Activated CD4-positive, CD25-positive, alpha-beta regulatory T cell treated with anti-CD3 and anti-CD28 coated beads, Interleukin-2, amount 50 U/mL, for 24 hours (primary cell): ENCODE measurements around the gene SGCE.

Experiments
- ATAC-seq, 2 donors: fragments of 150-1000 bp; cut with Tn5 transposase; one replicate each; pipeline ENCODE4 v1.10.0; 2021; ENCODE audit warnings: mild to moderate bottlenecking in 1 of 2, moderate library complexity in 1 of 2

Gene SGCE

DNA sequence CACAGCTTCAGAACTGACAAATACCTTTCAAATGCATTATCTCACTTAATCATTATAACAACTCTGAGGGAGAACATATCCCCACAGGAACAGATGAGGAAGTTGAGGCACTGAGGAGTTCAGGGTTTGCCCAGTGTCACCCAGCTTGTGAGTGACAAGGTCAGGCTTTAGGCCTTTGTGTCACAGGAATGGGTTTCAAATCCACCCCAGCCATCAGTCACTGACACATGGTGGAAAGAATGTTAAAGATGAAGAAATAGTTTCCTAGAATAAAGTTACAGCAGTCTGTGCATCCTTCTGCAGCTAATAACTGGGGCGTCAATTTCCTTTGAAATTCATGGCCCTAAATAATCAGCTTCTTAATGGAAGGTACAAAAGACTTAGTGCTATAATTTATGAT is 37.8 kb downstream of the SGCE start:
- no peak for ATAC-seq

DNA sequence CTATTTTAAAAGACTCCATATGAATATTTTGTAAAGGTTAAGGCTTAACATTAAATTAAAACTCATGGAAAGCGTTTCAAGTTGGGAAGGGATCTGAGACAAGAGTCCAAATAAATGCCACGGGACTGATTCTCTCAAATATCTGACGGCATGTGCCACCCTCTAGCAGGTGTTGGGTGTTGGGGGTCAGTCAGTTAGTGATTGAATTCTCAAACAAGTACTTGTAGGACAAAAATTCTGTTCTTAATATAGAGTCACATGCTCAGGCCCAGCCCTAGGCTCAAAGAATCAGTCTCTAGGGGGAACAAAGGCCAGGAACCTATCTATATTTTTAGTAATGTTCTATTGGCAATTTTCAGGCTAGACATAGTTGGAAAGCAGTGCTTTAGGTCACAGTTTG is 39.1 kb downstream of the SGCE start:
- ATAC-seq: no peak

- no peak for ATAC-seq
These were observed 40.3 kb downstream of the SGCE start for GRCh38 chr7:94615666-94616065.

DNA sequence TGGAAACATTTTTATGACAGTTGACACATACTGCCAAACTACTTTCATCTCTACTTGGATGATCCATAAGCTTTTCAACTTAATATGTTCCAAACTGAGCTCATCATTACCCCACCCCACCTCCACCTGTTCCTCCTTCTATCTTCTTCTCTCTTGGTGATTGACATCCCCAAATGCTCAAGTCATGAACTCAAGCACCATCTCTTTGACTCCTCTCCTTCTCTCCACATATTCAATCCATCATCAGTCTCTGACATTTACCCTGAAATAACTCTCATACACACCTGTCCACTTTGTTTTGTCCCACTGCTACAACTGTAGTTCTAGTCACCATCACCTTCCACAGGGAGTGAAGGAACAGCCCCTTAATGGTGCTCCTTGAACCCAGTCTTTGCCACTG is 43.3 kb downstream of the SGCE start:
- no peak for ATAC-seq

- no peak for ATAC-seq
These were observed 43.7 kb downstream of the SGCE start for GRCh38 chr7:94612253-94612652.

- no peak for ATAC-seq
These were observed 46.4 kb downstream of the SGCE start for GRCh38 chr7:94609561-94609960.

- ATAC-seq: no peak
These were observed 50.9 kb downstream of the SGCE start for GRCh38 chr7:94605031-94605430.

DNA sequence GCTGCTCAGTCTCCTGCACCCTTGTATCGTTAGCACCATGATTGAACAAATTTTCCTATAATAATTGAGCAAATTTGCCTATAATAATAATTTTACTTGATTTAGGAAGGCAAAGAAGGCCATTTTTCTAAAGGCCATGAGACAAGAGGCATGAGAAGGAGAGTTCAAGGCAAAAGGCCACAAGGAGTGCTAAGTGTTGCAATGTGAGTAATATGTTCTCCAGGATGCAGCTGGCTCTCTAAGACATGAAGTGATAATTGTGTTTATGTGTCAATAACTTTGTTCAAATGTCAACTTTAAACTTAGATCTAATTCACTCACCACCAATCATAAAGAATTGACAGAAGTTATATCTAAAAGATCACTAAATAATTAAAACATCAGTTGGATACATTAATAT is 53.8 kb downstream of the SGCE start:
- ATAC-seq: no peak

DNA sequence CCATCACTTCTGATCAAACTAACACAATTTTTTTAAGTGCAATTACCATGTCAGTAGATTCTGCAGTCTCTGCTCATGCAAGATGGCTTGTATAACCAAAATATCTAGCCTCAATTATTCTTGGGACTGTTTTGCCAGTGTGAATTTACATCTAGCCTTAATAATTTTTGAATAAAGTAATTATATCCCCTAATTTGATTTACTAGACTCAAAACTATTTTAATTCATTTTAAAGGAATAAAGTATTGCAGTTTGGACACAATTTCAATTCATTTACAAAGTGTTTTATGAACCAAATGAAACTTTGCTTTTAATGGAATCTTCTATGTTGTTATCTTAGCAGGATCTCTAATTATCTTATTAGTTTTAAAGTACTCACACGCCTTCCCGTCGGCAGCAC is 55.7 kb downstream of the SGCE start:
- no peak for ATAC-seq

DNA sequence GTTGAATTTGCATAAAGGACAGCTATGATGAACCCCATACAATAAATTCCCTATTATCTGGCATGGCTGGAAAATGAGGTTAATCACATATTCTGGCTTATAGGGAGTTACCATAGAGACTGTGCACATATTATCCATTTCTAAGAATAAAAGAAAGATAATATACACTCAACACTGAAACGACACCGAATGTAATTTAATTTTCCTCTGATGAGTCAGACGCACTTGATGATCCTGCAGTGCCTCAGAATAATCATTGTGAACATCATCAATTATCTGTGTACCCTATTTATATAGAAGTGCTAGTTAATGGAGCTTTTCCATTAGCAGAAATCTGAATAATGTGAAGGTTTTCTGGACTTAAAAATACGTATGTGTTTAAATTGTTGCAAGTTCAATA is 60.2 kb downstream of the SGCE start:
- no peak for ATAC-seq

DNA sequence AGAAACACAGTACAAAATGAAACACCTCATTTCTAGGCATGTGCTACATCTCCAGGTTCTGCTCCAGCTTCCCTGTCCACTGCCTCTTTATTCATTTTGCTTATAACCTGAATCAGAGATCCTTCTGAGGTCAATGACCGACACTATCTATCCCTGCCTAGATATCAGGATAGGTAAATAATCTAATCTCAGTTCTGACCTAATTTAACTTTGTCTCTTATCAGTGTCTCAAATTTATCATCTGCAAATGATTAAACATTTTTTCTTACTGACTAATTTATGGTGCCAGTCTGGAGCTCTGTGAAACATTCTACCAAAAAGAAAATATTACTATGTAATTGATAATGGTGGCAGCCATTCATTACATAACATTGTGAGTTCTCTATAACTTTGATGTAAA is 61.1 kb downstream of the SGCE start:
- no peak for ATAC-seq

DNA sequence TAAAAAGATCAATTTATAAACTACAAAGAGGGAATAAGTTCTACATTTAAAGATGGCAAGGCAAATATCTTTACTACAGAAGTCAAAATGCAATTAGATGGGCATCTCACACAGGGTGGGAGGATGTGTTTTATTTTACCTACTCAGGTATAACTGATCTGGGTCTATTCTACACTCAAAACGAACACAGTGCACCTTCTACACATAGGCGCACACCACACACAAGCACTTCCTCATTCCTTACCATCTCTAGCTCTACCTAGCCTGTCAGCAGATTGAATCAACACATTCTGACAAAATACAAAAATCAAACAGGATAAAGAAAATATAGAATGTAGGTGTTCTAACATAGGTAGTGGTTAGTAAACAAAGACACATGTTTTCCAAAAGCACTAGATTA is 64.8 kb downstream of the SGCE start:
- no peak for ATAC-seq

- no peak for ATAC-seq
These were observed 65.3 kb downstream of the SGCE start for GRCh38 chr7:94590526-94591162.

- no peak for ATAC-seq
These were observed 67.9 kb downstream of the SGCE start for GRCh38 chr7:94588075-94588474.

GRCh38 chr7:94584113-94584512 is 71.8 kb downstream of the SGCE start:
- no peak for ATAC-seq

DNA sequence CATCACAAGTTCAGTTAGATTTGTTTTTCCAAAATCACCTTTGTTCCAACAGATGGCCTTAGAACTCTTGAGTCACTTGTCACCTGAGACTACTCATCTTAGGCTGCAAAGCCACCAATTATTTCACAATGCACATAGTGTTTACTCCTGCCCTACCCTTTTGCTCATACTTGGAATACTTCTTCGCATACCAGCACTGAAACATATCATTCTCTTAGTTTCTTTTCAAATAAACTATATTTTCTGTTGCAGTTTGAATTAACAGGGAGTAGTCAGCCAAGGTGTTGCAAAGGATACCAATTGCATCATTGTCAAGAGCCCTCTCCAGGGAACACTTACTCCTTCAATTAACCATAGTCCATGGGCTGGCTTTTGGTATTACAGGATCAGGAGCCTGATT is 75.3 kb downstream of the SGCE start:
- no peak for ATAC-seq

GRCh38 chr7:94579470-94579869 is 76.5 kb downstream of the SGCE start:
- ATAC-seq: no peak

- no peak for ATAC-seq
These were observed 77.3 kb downstream of the SGCE start for GRCh38 chr7:94578614-94579013.

DNA sequence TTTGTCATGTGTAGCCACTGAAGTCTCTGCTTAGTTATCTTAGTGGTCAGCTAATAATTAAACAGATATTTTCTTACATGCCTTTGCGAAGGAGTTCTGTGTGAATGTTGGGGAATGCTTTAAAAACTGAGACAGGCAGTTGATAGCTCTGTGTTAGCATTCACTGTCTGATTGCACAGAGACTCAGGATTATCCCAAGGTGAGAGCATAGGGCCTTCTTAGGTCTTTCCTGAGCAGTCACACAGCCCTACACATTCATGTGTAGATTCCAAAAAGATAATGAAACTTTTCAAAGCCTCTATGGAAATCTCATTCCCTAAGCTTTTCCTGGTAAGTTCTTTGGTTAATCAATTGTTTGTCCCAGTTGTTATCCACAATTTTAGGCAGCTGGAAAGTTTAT is 78.6 kb downstream of the SGCE start:
- no peak for ATAC-seq

DNA sequence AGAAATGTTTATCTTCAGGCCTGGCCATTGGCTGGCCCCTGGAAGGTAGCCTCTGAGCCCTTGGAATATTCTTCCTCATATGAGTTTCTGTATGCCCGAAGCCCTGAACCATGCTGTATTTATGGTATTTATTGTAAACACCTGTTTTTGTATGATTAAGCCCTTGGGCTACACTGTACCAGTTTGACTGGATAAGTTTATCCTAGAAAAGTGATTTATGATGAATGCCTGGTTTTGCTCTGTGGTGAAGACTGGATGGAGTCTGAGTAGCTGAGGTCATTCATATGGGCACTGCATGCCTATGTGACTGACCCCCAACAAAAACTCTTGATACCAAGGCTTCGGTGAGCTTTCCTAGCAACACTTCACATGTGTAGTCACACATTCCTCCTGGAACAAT is 79.6 kb downstream of the SGCE start:
- ATAC-seq: no peak

GRCh38 chr7:94575646-94576045 is 80.3 kb downstream of the SGCE start:
- no peak for ATAC-seq

DNA sequence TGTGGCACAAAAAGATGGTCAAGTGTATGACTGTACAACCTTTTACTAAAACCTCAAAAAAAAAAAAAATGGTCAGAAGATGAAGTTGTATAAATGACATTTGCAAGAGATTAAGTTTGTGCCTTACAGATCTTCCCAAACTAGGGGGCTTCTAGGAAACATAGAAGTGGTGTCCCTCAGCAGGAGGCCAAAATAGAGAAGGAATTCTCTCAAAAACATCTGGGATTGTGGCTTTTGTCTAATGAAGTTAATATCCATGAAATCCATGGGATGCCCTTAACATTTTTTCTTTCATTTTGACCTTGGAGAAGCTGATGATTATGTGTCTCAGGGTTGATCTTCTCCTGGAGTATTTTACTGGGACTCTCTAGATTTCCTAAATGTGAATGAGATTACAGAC is 84.1 kb downstream of the SGCE start:
- ATAC-seq: no peak

DNA sequence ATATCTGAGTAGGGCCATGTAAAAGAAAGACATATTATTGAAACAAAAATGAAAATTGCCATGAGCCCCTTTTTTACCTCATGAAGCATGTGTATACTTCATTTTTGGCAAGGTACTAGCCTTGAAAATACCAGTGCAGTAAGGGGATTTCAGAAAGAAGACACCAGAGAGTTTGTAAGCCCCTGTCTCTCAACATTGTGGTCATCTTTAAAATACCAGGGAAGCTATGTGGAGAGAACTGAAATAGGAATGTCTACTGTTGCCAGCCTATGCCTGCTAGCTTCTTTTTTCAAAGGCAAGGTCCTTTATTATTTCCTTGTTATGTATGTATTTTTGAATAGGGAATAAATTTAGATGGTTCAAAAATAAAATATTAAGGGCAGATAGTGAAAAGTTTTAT is 88.5 kb downstream of the SGCE start:
- no peak for ATAC-seq

DNA sequence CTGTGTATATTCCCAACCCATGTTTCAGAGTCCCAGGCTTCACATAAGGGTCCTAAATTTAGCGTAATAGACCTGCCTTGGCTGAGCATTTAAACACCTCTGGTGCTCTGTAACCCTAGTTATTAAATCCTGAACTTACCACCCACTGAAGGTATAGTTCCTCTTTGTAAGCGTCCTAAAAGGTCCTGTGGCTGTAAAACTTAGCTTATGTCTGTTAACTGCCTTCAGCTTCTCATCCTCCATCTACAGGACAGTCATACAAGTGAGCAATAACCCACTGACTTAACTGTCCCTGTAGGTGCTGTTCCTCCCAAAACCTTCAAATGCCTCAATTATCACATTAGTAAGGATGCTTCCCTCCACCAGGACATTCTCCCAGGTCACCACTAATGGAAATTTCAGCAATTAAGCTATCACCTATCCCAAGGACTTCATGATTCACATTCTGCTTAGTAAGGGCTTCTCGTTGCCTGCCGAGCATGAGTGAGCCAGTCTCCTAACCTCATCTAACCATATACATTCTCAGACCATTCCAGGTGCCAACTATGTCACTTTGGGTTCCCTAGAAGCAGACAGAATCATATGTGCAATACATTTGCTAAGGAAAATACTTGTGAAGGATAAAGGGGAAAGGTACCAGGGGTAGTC is 90.6 kb downstream of the SGCE start:
- no peak for ATAC-seq

DNA sequence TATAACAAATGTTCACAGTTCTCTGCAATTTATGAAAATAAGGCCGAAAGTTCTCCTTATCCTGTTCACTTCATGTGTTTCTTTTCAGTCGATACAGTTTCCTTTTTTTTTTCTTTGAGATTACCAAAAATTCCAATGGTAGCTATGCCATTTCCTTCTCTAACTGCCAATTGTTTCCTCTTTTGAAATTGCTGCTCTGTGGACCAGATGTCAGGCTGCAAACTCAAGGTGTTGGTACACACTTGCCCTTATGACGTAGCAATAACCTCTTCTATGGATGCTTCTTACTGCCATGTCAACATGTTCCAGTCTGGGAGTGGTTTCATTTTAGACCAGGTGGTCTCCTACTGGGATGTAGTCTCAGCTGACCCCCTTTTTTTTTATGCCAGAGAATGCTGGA is 93.4 kb downstream of the SGCE start:
- no peak for ATAC-seq
